Colonic mucosa (tissue), 4 donors: ENCODE measurements around the gene CENPE. TPM values are rescaled to one million over a fixed set of nuclear protein-coding genes. Genes with fewer than 3 reads are reported as not detected.
A peak's percentile ranks its signal among the peaks of the same experiment; 100 is the strongest.

Source experiments
- DNase-seq: peaks from one replicate; pipeline ENCODE4 v3.0.0-alpha.2; 2020
- H3K27ac ChIP-seq: fragments of 200-600 bp; one replicate; pipeline ENCODE4 v1.8.0; 2021
- H3K27me3 ChIP-seq: fragments of 200-600 bp; one replicate; pipeline ENCODE4 v1.8.0; 2021
- H3K36me3 ChIP-seq: fragments of 200-600 bp; one replicate; pipeline ENCODE4 v1.8.0; 2021
- H3K4me1 ChIP-seq: fragments of 200-600 bp; one replicate; pipeline ENCODE4 v1.8.0; 2021; ENCODE audit warnings: mild to moderate bottlenecking
- H3K4me3 ChIP-seq: fragments of 200-600 bp; one replicate; pipeline ENCODE4 v1.8.0; 2021
- H3K9ac ChIP-seq, 2 donors: one replicate each; pipeline ENCODE4 v1.7.0; 2013; ENCODE audit warnings: control low read depth in 2 of 2, low read depth in 2 of 2, low read length in 2 of 2
- H3K9me3 ChIP-seq: fragments of 200-600 bp; one replicate; pipeline ENCODE4 v1.8.0; 2021
- CTCF ChIP-seq: fragments of 200-600 bp; IDR thresholded peaks from one replicate; pipeline ENCODE4 v1.8.0; 2022; ENCODE audit warnings: antibody characterized with exemption, mild to moderate bottlenecking
- intact Hi-C: fragments of 100-400 bp; cut with DNase I; formaldehyde crosslinking; loops from one replicate; pipeline ENCODE4 v1.14.1; 2022
- total RNA-seq, 2 donors: library from RNA; stranded (reverse); fragmentation: NEBNext Ultra II Directional in 1 of 2; extraction: Animal tissue kit (Norgen Biotek cat#: 25700) in 1 of 2; gene quantifications; one replicate each; pipeline ENCODE4 v1.2.1, GENCODE V29; 2021
- donor health status: healthy.
- donor health status: DM: no; HTN: no; CAD: no.
- donor health status: DM: no; HTN: no; CAD: no.

Gene CENPE
- total RNA-seq, 2 donors from 2014 or later: 9.8 to 23.2 TPM

- TF ChIP-seq CTCF: no peak
- no peak for DNase-seq
- Histone ChIP-seq H3K36me3 (no peaks in the 10 kb centered on the region), H3K9me3 (no peaks in the 10 kb centered on the region), H3K4me3 (no peak overlapping the region), H3K9ac (no peak overlapping the region), H3K4me1 (no peaks in the 10 kb centered on the region), H3K27me3 (no peaks in the 10 kb centered on the region), H3K27ac (no peak overlapping the region)
- intact Hi-C loops: loop anchor here (10.0 kb wide), 1 partner anchor 711 kb away; no protein-coding TSS in a partner anchor
Measured at GRCh38 chr4:103204111-103204510, 6.0 kb upstream of the CENPE start.

GRCh38 chr4:103201724-103202123 lies 3.6 kb upstream of the CENPE start:
- DNase-seq: no peak
- no peak for TF ChIP-seq CTCF
- Histone ChIP-seq H3K27me3 (no peaks in the 10 kb centered on the region), H3K36me3 (no peaks in the 10 kb centered on the region), H3K9me3 (no peaks in the 10 kb centered on the region), H3K4me1 (no peaks in the 10 kb centered on the region), H3K9ac (no peak overlapping the region), H3K27ac (no peak overlapping the region), H3K4me3 (no peak overlapping the region)
- intact Hi-C loops: loop anchor here (10.0 kb wide), 1 partner anchor 713 kb away; no protein-coding TSS in a partner anchor

- intact Hi-C loops: loop anchor here (10.0 kb wide), 1 partner anchor 714 kb away; no protein-coding TSS in a partner anchor
- Histone ChIP-seq H3K36me3 (no peaks in the 10 kb centered on the region), H3K4me1 (no peaks in the 10 kb centered on the region), H3K4me3 (no peak overlapping the region), H3K27me3 (no peaks in the 10 kb centered on the region), H3K27ac (no peak overlapping the region), H3K9me3 (no peaks in the 10 kb centered on the region), H3K9ac (no peak overlapping the region)
- TF ChIP-seq CTCF: no peak
- no peak for DNase-seq
Measured at GRCh38 chr4:103201253-103201652, 3.1 kb upstream of the CENPE start.

- H3K9ac ChIP-seq: peak overlapping the region in 1 of 2 donors; percentile 70
- H3K27me3 ChIP-seq: no peaks in the 10 kb centered on the region
- TF ChIP-seq CTCF: no peak
- no peaks in the 10 kb centered on the region for H3K9me3 ChIP-seq
- DNase-seq: no peak
- H3K4me3 ChIP-seq: peak overlapping the region; percentile 99
- intact Hi-C loops: no loop called here
- H3K4me1 ChIP-seq: no peaks in the 10 kb centered on the region
- no peaks in the 10 kb centered on the region for H3K36me3 ChIP-seq
- no peak overlapping the region for H3K27ac ChIP-seq
Measured at GRCh38 chr4:103199009-103199408, 866 bp upstream of the CENPE start.

GRCh38 chr4:103197765-103198110 lies 405 bp downstream of the CENPE start:
- no peaks in the 10 kb centered on the region for H3K9me3 ChIP-seq
- TF ChIP-seq CTCF: no peak
- no peaks in the 10 kb centered on the region for H3K27me3 ChIP-seq
- H3K36me3 ChIP-seq: no peaks in the 10 kb centered on the region
- H3K4me3 ChIP-seq: peak overlapping the region; percentile 99
- H3K27ac ChIP-seq: peak overlapping the region; percentile 7
- intact Hi-C loops: no loop called here
- no peak for DNase-seq
- no peaks in the 10 kb centered on the region for H3K4me1 ChIP-seq
- H3K9ac ChIP-seq: peak overlapping the region; percentile 48 to 70
